LNCAP (cell line): ENCODE data around the gene FMNL2.

Source experiments
- TF ChIP-seq, protein P1 (sequence below): fragments of 450-650 bp; IDR thresholded peaks from 2 replicates; pipeline ENCODE4 v1.5.1; 2017; ENCODE audit warnings: mild to moderate bottlenecking

Gene FMNL2

DNA sequence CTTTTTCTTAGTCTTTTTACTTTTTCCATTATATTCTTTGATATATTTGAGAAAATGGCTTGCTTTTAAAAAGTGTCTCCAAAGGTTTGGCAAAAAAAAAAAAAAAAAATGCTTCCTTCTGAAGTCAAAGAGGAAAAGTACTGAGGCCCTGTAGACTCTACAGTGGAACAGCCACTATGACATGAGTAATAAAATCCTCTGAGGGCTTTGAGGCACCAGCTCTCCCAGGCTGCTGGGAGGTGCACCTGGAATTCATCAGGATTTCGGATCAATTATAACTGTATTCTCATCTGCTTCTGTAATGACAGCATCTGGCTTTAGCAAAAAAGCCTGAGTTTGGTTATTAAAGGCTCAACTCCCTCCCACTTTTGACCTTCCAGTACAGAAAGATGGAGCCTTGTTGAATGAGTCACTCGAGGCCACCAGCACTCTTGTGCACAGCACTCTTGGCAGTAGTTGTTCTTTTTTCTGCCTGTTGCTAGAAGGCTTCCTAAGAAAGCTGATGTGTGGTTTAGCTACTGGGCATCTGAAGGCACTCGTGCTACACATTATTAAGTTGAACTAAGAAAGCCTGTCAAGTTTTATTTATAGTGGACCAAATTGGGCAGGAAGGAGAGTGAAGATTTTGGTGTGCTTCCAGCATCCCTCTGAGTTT, 251.0 kb downstream of the FMNL2 start:
- TF ChIP-seq, protein P1, sequence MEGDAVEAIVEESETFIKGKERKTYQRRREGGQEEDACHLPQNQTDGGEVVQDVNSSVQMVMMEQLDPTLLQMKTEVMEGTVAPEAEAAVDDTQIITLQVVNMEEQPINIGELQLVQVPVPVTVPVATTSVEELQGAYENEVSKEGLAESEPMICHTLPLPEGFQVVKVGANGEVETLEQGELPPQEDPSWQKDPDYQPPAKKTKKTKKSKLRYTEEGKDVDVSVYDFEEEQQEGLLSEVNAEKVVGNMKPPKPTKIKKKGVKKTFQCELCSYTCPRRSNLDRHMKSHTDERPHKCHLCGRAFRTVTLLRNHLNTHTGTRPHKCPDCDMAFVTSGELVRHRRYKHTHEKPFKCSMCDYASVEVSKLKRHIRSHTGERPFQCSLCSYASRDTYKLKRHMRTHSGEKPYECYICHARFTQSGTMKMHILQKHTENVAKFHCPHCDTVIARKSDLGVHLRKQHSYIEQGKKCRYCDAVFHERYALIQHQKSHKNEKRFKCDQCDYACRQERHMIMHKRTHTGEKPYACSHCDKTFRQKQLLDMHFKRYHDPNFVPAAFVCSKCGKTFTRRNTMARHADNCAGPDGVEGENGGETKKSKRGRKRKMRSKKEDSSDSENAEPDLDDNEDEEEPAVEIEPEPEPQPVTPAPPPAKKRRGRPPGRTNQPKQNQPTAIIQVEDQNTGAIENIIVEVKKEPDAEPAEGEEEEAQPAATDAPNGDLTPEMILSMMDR, result no peak

DNA sequence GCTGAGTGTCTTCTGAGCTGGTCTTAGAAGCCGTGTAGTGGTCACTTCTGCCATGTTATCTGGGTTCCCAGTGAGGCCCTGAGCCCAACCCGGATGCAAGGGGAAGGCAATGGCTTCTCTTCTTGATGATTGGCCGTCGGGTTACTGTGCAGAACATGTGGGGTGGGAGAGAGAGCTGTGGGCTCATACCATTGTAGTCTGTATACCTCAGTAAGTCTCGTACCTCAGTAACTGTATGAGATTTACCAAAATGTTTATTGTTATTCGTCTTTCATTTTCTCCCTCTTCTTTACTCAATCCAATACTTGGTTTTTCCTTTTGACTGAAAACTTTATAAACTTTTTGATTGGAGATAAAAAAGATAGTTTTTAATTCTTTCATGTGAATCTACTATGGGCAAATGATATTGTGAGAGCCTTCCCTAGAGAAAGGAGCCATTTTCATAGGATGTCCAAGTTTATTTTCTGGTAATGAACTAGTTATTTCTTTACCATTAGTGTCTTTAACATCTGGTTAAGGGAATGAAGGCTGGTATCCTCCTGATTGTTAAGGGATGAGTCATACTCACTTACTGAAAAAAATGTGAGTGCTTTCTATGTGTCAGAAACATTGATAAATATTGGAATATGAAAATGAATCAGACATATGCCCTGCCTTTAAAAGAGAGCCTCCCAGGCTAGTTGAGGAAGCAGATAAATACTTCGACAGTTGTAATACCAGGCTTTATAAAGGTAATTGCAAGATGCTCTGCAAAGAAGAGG, 252.4 kb downstream of the FMNL2 start:
- TF ChIP-seq, protein P1, result no peak

DNA sequence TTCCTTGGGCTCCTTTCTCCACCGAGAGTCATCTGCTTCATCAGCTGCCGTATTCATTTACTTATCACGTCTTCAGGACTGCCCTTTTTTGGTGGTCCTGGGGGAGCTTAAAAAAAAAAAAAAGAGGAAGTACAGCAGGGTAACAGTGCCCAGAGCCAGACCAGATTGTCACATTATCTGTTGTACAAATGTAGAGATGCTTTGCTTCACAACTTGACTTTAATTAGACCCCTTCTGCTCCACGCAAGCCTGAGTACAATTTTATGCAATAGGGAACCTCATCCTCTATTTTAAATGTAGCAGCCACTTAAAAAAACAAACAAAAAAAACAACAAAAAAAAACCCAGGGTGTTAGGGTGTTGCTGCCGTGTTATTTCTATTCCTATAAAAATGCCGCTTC, 254.0 kb downstream of the FMNL2 start:
- TF ChIP-seq, protein P1, result no peak

DNA sequence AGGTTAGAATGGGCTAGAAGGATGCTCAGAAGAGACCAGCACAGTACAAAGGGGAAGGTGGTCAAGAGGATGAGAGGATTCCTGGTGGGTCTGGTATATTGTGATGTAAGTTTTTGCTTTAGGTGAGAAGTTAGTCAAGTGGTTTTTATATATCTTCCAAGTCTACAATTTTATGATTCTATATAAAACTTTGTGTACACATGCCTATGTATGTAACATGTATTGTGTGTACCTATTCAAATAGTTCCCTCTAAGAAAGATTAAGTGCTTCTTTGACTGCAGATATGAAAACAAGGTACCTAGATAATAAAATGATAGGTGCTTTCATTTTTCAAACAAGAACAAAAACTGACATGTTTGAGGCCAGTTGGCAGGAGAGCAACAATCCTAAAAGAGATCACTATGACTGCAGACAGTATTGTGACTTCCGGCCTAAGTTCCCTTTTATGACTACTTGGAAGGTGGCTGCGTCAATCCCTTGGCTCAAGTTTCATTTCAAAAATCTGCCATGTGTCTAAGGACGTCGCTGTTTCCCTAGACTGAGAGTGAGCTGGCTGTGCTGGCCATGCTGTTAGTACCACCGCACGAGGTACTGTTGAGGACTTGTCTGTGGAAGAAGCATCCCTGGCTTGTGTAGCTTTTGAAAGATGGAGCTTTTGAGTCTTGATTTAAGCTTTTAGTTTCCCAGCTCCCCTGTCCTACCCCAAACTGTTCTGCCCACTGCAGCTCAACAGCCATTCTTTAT, 259.2 kb downstream of the FMNL2 start:
- TF ChIP-seq, protein P1, result no peak

DNA sequence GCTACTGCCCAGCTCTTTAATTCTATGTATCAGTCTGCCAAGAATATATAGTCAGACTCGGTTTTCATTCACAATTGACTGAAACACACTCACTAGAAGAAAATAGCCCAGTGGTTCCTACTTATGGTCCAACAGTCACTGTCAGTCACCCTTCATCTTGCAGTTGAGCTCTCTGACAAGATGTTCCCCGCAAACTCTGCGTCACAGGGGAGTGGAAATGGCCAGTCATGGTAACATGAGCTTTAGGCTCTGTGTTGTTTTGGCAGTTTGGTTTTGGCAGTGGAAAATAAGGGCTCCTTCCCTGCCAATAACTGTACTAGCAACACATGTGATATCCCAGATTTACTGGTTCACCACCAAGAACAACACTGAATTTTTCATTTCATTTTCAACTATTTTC, 259.8 kb downstream of the FMNL2 start:
- TF ChIP-seq, protein P1, result no peak

DNA sequence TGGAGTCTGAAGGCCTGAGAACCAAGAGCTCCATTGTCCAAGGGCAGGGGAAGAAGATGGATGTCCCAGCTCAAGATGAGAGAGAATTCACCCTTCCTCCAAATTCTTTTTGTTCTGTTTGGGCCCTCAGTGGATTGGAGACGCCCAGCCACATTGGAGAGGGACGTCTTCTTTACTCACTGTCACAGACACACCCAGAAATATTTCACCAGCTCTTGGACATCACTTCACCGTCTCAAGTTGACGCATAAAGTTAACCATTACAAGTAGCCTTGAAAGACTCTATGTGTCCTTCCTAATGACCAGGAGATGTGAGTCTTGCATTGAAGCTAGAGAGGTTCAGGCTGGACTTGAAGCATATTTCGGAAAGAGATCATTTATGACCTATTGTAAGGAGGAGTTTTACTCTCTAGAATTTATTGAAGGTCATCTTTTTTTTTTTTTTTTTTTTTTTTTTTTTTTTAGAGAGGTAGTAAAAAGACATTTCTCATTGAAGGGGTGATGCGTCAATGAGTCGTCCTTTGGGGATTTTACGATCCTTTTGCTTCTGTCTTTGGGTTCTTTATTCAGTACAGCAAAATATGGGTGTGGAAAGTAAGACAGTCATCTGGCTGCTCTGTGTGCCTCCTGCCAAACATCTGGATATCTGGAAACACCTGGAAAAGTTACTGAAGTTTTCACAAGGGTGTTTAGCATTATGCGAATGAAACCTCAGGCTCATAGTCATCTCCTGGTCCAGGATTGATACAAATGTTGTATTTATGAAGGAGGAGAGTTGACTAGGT, 264.2 kb downstream of the FMNL2 start:
- TF ChIP-seq, protein P1, result no peak

DNA sequence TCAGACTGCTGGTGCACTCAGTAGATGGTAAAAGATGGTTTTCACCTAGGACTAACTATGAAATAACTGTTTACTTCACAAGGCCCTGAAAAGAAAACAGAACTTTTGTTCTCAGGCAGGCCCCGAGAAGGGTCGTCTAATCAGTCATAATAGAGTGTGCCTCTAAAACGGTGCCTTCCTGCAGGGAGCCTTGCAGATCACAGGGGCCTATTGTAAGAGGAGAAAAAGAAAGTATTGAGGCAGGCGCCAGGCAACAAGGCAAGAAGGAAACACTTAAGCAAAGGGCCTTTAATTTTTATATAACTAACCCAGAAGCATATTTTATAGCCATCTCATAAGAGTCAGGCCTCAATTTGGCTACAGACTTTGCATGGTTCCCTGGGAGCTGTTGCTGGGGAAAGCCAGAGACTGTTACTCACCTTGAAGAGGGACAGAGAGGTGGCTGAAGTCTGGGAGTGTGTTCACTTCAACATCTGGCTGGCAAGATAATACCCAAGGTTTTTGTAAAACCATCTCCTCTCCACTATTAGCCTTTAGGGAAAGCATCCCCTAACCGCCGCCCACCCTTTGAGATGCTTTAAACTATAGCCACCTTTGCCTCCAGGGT, 265.2 kb downstream of the FMNL2 start:
- TF ChIP-seq, protein P1, result no peak
